ENCODE measurements around the gene STRN3.
"Not testable (repeated sequence)": the region's sequence is repeated elsewhere in the genome, so short reads cannot be mapped to it uniquely, and the experiment has no call there.

The STRN3 gene

GRCh38 chr14:30957813-30958370 lies 68.3 kb downstream of the STRN3 start:
- no peak overlapping the region for H3K4me3 Mint-ChIP-seq
- H3K36me3 Mint-ChIP-seq (ENCODE audit: low read depth) = peaks cover 12% of the 10 kb centered on the region
- H3K27ac Mint-ChIP-seq = no peak overlapping the region

GRCh38 chr14:30949651-30950050 lies 76.5 kb downstream of the STRN3 start:
- Mint-ChIP-seq H3K27ac (no peak overlapping the region), H3K4me1 (ENCODE audit: low read depth) (peaks cover 4% of the 10 kb centered on the region), H3K4me3 (no peak overlapping the region), H3K9me3 (no peaks in the 10 kb centered on the region), H3K36me3 (ENCODE audit: low read depth) (peaks cover 23% of the 10 kb centered on the region), H3K27me3 (ENCODE audit: low read depth) (no peaks in the 10 kb centered on the region)

More at GRCh38 chr14:30957813-30958370, 68.3 kb downstream of the STRN3 start:
- no peaks in the 10 kb centered on the region for H3K9me3 Mint-ChIP-seq
- peaks cover 7% of the 10 kb centered on the region for H3K4me1 Mint-ChIP-seq (ENCODE audit: low read depth)
- H3K27me3 Mint-ChIP-seq (ENCODE audit: low read depth) = no peaks in the 10 kb centered on the region

- H3K27ac Mint-ChIP-seq = no peak overlapping the region
- H3K4me1 Mint-ChIP-seq (ENCODE audit: low read depth) = peaks cover 3% of the 10 kb centered on the region
- no peaks in the 10 kb centered on the region for H3K27me3 Mint-ChIP-seq (ENCODE audit: low read depth)
- no peak overlapping the region for H3K4me3 Mint-ChIP-seq
- no peaks in the 10 kb centered on the region for H3K9me3 Mint-ChIP-seq
- H3K36me3 Mint-ChIP-seq (ENCODE audit: low read depth) = peaks cover 23% of the 10 kb centered on the region
Measured at GRCh38 chr14:30943694-30944093, 82.5 kb downstream of the STRN3 start.

- peaks cover 10% of the 10 kb centered on the region for H3K36me3 Mint-ChIP-seq (ENCODE audit: low read depth)
- H3K9me3 Mint-ChIP-seq = no peaks in the 10 kb centered on the region
- H3K4me3 Mint-ChIP-seq = no peak overlapping the region
- H3K27me3 Mint-ChIP-seq (ENCODE audit: low read depth) = no peaks in the 10 kb centered on the region
- H3K4me1 Mint-ChIP-seq (ENCODE audit: low read depth) = peaks cover 3% of the 10 kb centered on the region
- no peak overlapping the region for H3K27ac Mint-ChIP-seq
Measured at GRCh38 chr14:30940886-30941285, 85.3 kb downstream of the STRN3 start.

GRCh38 chr14:30938617-30939016 lies 87.6 kb downstream of the STRN3 start:
- H3K4me3 Mint-ChIP-seq = no peak overlapping the region
- peaks cover 17% of the 10 kb centered on the region for H3K36me3 Mint-ChIP-seq (ENCODE audit: low read depth)
- peaks cover 3% of the 10 kb centered on the region for H3K4me1 Mint-ChIP-seq (ENCODE audit: low read depth)
- no peak overlapping the region for H3K27ac Mint-ChIP-seq
- no peaks in the 10 kb centered on the region for H3K9me3 Mint-ChIP-seq
- no peaks in the 10 kb centered on the region for H3K27me3 Mint-ChIP-seq (ENCODE audit: low read depth)

GRCh38 chr14:30935445-30935844 lies 90.7 kb downstream of the STRN3 start:
- H3K4me3 Mint-ChIP-seq = no peak overlapping the region
- H3K36me3 Mint-ChIP-seq (ENCODE audit: low read depth) = peaks cover 9% of the 10 kb centered on the region
- no peaks in the 10 kb centered on the region for H3K9me3 Mint-ChIP-seq
- no peak overlapping the region for H3K27ac Mint-ChIP-seq
- no peaks in the 10 kb centered on the region for H3K27me3 Mint-ChIP-seq (ENCODE audit: low read depth)
- no peaks in the 10 kb centered on the region for H3K4me1 Mint-ChIP-seq (ENCODE audit: low read depth)

- not testable (repeated sequence) for H3K27me3 Mint-ChIP-seq (ENCODE audit: low read depth); H3K36me3 Mint-ChIP-seq (ENCODE audit: low read depth); H3K9me3 Mint-ChIP-seq; H3K4me3 Mint-ChIP-seq; H3K27ac Mint-ChIP-seq; H3K4me1 Mint-ChIP-seq (ENCODE audit: low read depth)
Measured at GRCh38 chr14:30933937-30934336, 92.2 kb downstream of the STRN3 start.

- Mint-ChIP-seq H3K4me3 (no peak overlapping the region), H3K27ac (no peak overlapping the region), H3K27me3 (ENCODE audit: low read depth) (no peaks in the 10 kb centered on the region), H3K36me3 (ENCODE audit: low read depth) (peaks cover 6% of the 10 kb centered on the region), H3K4me1 (ENCODE audit: low read depth) (peaks cover 6% of the 10 kb centered on the region), H3K9me3 (no peaks in the 10 kb centered on the region)
Measured at GRCh38 chr14:30928462-30928861, 97.7 kb downstream of the STRN3 start.

- Mint-ChIP-seq H3K36me3 (ENCODE audit: low read depth) (peaks cover 15% of the 10 kb centered on the region), H3K4me1 (ENCODE audit: low read depth) (peaks cover 15% of the 10 kb centered on the region), H3K4me3 (no peak overlapping the region), H3K9me3 (no peaks in the 10 kb centered on the region), H3K27me3 (ENCODE audit: low read depth) (no peaks in the 10 kb centered on the region), H3K27ac (no peak overlapping the region)
Measured at GRCh38 chr14:30925254-30925653, 100.9 kb downstream of the STRN3 start.

GRCh38 chr14:30921788-30922187 lies 104.4 kb downstream of the STRN3 start:
- H3K4me1 Mint-ChIP-seq (ENCODE audit: low read depth) = peaks cover 9% of the 10 kb centered on the region
- H3K27me3 Mint-ChIP-seq (ENCODE audit: low read depth) = no peaks in the 10 kb centered on the region
- no peak overlapping the region for H3K4me3 Mint-ChIP-seq
- H3K9me3 Mint-ChIP-seq = no peaks in the 10 kb centered on the region
- no peak overlapping the region for H3K27ac Mint-ChIP-seq
- H3K36me3 Mint-ChIP-seq (ENCODE audit: low read depth) = peaks cover 16% of the 10 kb centered on the region

- Mint-ChIP-seq H3K36me3 (ENCODE audit: low read depth) (peaks cover 16% of the 10 kb centered on the region), H3K27ac (no peak overlapping the region), H3K4me3 (no peak overlapping the region), H3K4me1 (ENCODE audit: low read depth) (peaks cover 9% of the 10 kb centered on the region), H3K9me3 (no peaks in the 10 kb centered on the region), H3K27me3 (ENCODE audit: low read depth) (no peaks in the 10 kb centered on the region)
Measured at GRCh38 chr14:30921305-30921704, 104.9 kb downstream of the STRN3 start.

GRCh38 chr14:30915596-30915995 lies 110.6 kb downstream of the STRN3 start:
- H3K27ac Mint-ChIP-seq = no peak overlapping the region
- no peak overlapping the region for H3K4me3 Mint-ChIP-seq
- H3K4me1 Mint-ChIP-seq (ENCODE audit: low read depth) = peaks cover 2% of the 10 kb centered on the region
- no peaks in the 10 kb centered on the region for H3K9me3 Mint-ChIP-seq
- H3K36me3 Mint-ChIP-seq (ENCODE audit: low read depth) = peaks cover 12% of the 10 kb centered on the region
- H3K27me3 Mint-ChIP-seq (ENCODE audit: low read depth) = no peaks in the 10 kb centered on the region

- peaks cover 10% of the 10 kb centered on the region for H3K36me3 Mint-ChIP-seq (ENCODE audit: low read depth)
- no peak overlapping the region for H3K4me3 Mint-ChIP-seq
- H3K9me3 Mint-ChIP-seq = no peaks in the 10 kb centered on the region
- no peak overlapping the region for H3K27ac Mint-ChIP-seq
- no peaks in the 10 kb centered on the region for H3K4me1 Mint-ChIP-seq (ENCODE audit: low read depth)
- H3K27me3 Mint-ChIP-seq (ENCODE audit: low read depth) = no peaks in the 10 kb centered on the region
Measured at GRCh38 chr14:30914812-30915211, 111.4 kb downstream of the STRN3 start.

- peaks cover 19% of the 10 kb centered on the region for H3K36me3 Mint-ChIP-seq (ENCODE audit: low read depth)
- no peaks in the 10 kb centered on the region for H3K27me3 Mint-ChIP-seq (ENCODE audit: low read depth)
- no peaks in the 10 kb centered on the region for H3K4me1 Mint-ChIP-seq (ENCODE audit: low read depth)
- no peaks in the 10 kb centered on the region for H3K9me3 Mint-ChIP-seq
- H3K4me3 Mint-ChIP-seq = no peak overlapping the region
- no peak overlapping the region for H3K27ac Mint-ChIP-seq
Measured at GRCh38 chr14:30908826-30909225, 117.4 kb downstream of the STRN3 start.

GRCh38 chr14:30907659-30908057 lies 118.5 kb downstream of the STRN3 start:
- no peaks in the 10 kb centered on the region for H3K4me1 Mint-ChIP-seq (ENCODE audit: low read depth)
- no peaks in the 10 kb centered on the region for H3K27me3 Mint-ChIP-seq (ENCODE audit: low read depth)
- H3K9me3 Mint-ChIP-seq = no peaks in the 10 kb centered on the region
- no peak overlapping the region for H3K4me3 Mint-ChIP-seq
- H3K27ac Mint-ChIP-seq = no peak overlapping the region
- H3K36me3 Mint-ChIP-seq (ENCODE audit: low read depth) = peaks cover 19% of the 10 kb centered on the region

Data from T-helper 1 cell treated with Interleukin-12 subunit alpha and Interleukin-12 subunit beta and Interleukin-4 antibody, amounts not matched to agents 30 μg/mL and 1 μg/mL, for 36 hours (primary cell).